Epithelial cell of esophagus (primary cell): Measurements from ENCODE around the gene LHFPL3.

Source experiments
- DNase-seq: peaks from one replicate; pipeline ENCODE4 v3.0.0; 2010; ENCODE audit warnings: low read depth
- H3K4me3 ChIP-seq: 2 replicates; pipeline ENCODE4 v1.5.1; 2011; ENCODE audit warnings: mild to moderate bottlenecking, low read length, control low read depth
- CTCF ChIP-seq: IDR thresholded peaks from 2 replicates; pipeline ENCODE4 v1.5.1; 2011; ENCODE audit warnings: low read depth, mild to moderate bottlenecking, low read length, control low read depth, inconsistent platforms; ENCODE audit not compliant: insufficient read depth; ENCODE audit errors: missing control alignments

Gene LHFPL3

DNA sequence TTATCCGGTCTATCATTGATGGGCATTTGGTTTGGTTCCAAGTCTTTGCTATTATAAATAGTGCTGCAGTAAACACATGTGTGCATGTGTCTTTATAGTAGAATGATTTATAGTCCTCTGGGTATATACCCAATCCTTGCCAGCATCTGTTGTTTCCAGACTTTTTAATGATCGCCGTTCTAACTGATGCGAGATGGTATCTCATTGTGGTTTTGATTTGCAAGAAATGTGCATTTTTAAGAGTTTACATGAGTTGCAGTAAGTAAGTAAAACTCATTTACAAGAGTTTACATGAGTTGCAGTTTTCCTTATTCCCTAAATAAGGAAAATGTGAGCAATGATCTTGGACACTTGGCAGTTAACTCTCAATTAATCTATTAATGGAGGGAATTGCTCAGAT is 312.1 kb downstream of the LHFPL3 start:
- no peak for DNase-seq
- H3K4me3 ChIP-seq, result no peak overlapping the region
- no peak for TF ChIP-seq CTCF

- H3K4me3 ChIP-seq, result no peak overlapping the region
- no peak for TF ChIP-seq CTCF
- no peak for DNase-seq
These were observed 314.2 kb downstream of the LHFPL3 start for GRCh38 chr7:104642560-104642959.

GRCh38 chr7:104643587-104644217 is 315.3 kb downstream of the LHFPL3 start:
- peak; percentile 28 for DNase-seq
- peak; percentile 45 for TF ChIP-seq CTCF
- H3K4me3 ChIP-seq, result no peak overlapping the region

DNA sequence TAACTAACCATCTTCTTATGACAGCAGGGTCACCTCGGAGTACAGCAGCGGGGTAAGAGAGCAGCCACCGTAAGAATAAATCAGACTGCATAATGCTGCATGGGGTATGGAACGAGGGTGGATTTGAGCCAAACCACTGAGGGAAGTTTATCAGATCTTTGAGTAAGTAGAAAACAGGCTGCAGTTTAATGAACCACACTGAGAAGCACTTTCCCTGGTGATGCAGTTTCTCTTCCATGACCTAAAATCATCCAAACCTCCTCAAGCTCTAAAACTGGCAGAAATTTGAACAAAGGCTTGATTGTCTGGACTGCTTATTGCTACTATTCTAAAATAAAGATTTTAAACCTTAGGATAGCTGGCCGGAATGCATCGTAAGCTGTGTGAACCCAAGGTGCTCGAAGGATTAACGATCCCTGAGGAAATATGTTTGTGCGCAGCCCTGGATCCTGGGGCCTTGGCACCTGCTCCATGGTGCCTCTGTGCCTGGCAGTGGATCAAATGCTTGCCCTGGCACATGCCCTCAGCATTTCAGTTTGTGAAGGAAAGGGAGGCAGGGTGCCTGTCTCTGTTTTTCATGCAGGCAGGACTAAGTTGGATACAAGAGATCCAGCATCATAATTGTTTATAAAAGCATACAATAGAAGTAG is 322.7 kb downstream of the LHFPL3 start:
- TF ChIP-seq CTCF, result no peak
- no peak for DNase-seq
- H3K4me3 ChIP-seq, result no peak overlapping the region

GRCh38 chr7:104652434-104652833 is 324.0 kb downstream of the LHFPL3 start:
- no peak for TF ChIP-seq CTCF

DNA sequence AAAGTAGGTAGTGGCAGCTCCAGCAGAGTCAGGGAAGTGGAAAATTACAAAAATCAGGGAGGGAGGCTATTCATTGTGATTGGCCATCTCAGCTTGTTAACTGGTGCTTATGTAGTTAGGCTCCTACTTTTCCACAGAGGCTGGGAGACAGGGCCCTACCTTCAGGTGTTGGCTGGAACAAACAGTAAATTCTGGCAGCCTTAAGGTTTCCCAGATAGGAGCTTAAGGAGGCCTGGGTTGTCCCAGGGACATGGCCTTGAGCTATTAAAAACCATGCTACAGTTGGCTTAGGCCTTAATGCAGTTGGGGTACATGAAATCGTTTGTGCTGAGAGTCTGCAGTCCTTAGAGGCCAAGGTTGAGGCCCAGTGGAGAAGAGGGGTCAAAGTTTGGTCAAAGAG is 324.5 kb downstream of the LHFPL3 start:
- no peak for DNase-seq
- no peak for TF ChIP-seq CTCF
- H3K4me3 ChIP-seq, result no peak overlapping the region

More at GRCh38 chr7:104652434-104652833, 324.0 kb downstream of the LHFPL3 start:
- DNase-seq, result no peak
- H3K4me3 ChIP-seq, result no peak overlapping the region
